Jurkat, Clone E6-1 (cell line): ENCODE measurements around the gene UNC5A.
"Not testable (repeated sequence)": the region's sequence is repeated elsewhere in the genome, so short reads cannot be mapped to it uniquely, and the experiment has no call there.

Experiments used
- DNase-seq: peaks from one replicate; pipeline ENCODE4 v3.0.0-alpha.2; 2011; ENCODE audit warnings: low read depth, low spot score
- H3K4me3 ChIP-seq: 2 replicates; pipeline ENCODE4 v1.5.1; 2011; ENCODE audit warnings: mild to moderate bottlenecking, low read length, control low read depth, moderate library complexity

Gene UNC5A

DNA sequence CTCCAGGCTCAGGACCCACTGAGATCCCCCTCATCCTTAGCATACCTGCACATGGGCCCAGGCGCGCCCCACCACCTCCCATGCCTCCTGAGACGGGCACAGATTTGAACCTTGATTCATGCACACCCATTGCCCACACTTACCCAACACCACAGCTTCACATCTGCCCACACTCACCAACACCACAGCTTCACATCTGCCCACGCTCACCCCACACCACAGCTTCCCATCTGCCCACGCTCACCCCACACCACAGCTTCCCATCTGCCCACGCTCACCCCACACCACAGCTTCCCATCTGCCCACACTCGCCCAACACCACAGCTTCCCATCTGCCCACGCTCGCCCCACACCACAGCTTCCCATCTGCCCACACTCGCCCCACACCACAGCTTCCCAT, 60.3 kb downstream of the UNC5A start:
- DNase-seq, H3K4me3 ChIP-seq: not testable (repeated sequence)

DNA sequence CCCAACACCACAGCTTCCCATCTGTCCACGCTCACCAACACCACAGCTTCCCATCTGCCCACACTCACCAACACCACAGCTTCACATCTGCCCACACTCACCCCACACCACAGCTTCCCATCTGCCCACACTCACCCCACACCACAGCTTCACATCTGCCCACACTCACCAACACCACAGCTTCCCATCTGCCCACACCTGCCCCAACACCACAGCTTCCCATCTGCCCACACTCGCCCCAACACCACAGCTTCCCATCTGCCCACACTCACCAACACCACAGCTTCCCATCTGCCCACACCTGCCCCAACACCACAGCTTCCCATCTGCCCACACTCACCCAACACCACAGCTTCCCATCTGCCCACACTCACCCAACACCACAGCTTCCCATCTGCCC, 62.2 kb downstream of the UNC5A start:
- DNase-seq, H3K4me3 ChIP-seq: not testable (repeated sequence)

DNA sequence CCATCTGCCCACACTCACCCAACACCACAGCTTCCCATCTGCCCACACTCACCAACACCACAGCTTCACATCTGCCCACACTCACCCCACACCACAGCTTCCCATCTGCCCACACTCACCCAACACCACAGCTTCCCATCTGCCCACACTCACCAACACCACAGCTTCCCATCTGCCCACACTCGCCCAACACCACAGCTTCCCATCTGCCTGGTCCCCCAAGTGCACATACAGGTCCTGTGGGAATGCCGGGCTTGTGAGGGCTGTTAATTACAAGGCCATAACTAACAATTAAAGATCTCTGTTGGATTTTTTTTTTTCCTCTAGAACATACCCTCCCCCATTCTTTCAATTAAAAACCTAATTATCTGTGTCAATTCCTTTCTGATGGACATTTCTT, 62.7 kb downstream of the UNC5A start:
- H3K4me3 ChIP-seq, DNase-seq: not testable (repeated sequence)

- no peak overlapping the region for H3K4me3 ChIP-seq
Observed at GRCh38 chr5:176873541-176874172, 63.3 kb downstream of the UNC5A start.

DNA sequence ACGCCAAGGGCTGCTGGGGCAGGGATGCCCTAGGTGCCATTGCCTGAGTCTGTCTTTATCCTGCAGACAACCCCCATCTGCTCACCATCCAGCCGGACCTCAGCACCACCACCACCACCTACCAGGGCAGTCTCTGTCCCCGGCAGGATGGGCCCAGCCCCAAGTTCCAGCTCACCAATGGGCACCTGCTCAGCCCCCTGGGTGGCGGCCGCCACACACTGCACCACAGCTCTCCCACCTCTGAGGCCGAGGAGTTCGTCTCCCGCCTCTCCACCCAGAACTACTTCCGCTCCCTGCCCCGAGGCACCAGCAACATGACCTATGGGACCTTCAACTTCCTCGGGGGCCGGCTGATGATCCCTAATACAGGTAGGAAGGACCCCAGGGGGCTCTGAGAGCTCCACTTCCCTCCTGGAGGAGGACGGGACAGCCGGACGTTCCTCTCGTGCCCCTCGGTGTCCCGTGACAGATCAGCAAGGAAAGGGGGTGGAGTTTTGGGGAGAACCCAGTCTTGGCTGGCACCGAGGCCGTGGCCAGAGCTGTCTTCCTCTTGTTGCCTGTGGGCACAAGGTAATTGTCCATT, 63.9 kb downstream of the UNC5A start:
- no peak for DNase-seq
- H3K4me3 ChIP-seq = no peak overlapping the region

More at GRCh38 chr5:176873541-176874172, 63.3 kb downstream of the UNC5A start:
- DNase-seq = no peak

- DNase-seq = no peak
- H3K4me3 ChIP-seq = no peak overlapping the region
Observed at GRCh38 chr5:176875014-176875550, 64.7 kb downstream of the UNC5A start.

- DNase-seq = peak; percentile 24
- no peak overlapping the region for H3K4me3 ChIP-seq
Observed at GRCh38 chr5:176875783-176876505, 65.6 kb downstream of the UNC5A start.

GRCh38 chr5:176876506-176877431, 66.4 kb downstream of the UNC5A start:
- no peak overlapping the region for H3K4me3 ChIP-seq
- DNase-seq = no peak

DNA sequence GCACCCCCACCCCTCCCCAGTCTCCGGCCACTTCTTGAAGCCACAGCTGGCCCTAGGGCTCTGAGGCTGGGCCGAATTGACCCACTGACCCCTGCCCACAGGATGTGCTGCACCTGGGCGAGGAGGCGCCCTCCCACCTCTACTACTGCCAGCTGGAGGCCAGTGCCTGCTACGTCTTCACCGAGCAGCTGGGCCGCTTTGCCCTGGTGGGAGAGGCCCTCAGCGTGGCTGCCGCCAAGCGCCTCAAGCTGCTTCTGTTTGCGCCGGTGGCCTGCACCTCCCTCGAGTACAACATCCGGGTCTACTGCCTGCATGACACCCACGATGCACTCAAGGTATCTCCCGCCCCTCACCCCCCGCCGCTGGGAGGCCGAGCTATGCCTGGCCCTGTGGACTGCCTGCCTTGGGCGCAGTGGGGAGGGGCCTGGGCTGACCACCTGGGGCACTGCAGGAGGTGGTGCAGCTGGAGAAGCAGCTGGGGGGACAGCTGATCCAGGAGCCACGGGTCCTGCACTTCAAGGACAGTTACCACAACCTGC, 67.5 kb downstream of the UNC5A start:
- no peak for DNase-seq
- no peak overlapping the region for H3K4me3 ChIP-seq

- no peak for DNase-seq
Observed at GRCh38 chr5:176878463-176878862, 68.1 kb downstream of the UNC5A start.

GRCh38 chr5:176878906-176879662, 68.7 kb downstream of the UNC5A start:
- no peak overlapping the region for H3K4me3 ChIP-seq
- DNase-seq = no peak

More at GRCh38 chr5:176878463-176878862, 68.1 kb downstream of the UNC5A start:
- no peak overlapping the region for H3K4me3 ChIP-seq

DNA sequence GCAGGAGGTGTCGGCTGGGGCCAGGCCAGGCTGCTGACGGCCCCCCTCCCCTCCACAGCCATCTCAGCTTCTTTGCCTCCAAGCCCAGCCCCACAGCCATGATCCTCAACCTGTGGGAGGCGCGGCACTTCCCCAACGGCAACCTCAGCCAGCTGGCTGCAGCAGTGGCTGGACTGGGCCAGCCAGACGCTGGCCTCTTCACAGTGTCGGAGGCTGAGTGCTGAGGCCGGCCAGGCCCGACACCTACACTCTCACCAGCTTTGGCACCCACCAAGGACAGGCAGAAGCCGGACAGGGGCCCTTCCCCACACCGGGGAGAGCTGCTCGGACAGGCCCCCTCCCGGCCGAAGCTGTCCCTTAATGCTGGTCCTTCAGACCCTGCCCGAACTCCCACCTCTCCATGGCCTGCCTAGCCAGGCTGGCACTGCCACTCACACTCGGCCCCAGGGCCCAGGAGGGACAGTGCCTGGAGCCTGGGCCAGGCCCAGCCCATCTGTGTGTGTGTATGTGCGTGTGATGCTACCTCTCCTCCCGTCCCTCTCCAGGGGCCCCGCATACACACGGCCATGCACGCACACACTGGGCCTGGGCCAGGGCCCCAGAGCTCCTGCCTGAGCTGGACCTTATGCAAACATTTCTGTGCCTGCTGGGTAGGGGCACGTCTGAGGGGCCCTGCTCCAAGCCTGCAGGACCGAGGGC, 69.5 kb downstream of the UNC5A start:
- DNase-seq = no peak
- H3K4me3 ChIP-seq = no peak overlapping the region

DNA sequence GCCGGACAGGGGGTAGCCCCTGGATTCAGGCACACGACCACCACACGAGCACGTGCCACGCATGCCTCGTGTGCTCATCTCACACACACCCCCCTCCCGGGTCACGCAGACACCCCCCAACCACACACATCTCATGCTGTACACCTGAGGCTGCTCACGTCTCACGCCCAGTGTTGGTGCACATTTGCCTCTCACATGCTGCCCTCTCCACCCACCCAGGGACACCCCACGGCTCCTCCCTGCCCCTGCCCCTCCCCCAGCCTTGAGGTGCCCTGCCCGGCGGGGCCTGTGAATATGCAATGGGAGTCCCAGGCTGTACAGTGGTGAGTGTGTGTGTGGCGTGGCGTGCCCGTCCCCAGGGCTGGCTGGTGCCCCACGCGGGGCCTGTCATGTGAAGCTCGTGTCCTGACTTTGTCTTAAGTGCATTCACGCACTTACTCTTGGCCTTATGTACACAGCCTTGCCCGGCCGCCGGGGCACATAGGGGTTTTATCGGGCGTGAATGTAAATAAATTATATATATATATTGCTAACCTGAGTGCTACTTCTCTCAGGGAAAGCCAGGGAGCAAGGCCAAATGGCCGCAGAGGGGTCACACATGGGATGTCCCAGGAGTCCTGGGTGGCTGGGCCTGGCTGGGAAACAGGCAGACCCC, 70.1 kb downstream of the UNC5A start:
- H3K4me3 ChIP-seq = no peak overlapping the region
- DNase-seq = no peak

DNA sequence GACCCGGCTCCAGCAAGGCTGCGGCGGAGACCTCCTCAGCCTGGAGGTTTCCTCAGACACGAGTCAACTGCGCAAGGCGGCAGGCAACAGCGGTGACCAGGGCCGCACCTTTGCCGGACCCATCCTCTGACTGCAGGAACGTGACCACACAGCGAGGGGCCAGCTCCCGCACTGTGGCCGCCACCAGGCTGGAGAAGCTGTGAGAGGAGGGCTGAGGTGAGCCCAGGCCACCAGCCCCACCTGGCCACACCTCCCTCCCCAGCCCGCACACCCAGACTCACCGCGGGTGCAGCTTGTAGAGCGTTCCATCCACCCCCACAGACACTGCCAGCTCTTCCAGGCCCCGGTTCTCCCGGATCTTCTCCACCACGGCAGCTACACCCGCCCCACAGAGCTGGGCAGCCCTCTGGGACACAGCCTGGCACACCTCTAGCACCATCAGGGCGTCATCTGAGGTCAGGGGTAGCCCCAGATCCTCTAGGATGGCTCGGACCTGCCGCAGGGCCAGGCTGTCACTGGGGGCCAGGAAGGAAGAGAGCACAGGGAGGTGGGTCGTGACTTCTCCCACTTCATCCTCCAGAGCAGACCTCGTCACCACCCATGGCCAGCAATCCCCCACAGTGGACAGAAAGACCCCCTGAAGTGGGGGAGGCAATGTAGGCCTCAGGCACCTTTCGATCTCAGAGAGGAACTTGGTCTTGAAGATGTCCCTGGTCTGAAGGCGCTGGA, 70.8 kb downstream of the UNC5A start:
- no peak for DNase-seq

GRCh38 chr5:176881816-176882566, 71.6 kb downstream of the UNC5A start:
- DNase-seq = no peak
- H3K4me3 ChIP-seq = no peak overlapping the region

More for the DNA sequence above, 70.8 kb downstream of the UNC5A start:
- H3K4me3 ChIP-seq = no peak overlapping the region

GRCh38 chr5:176882567-176882903, 72.2 kb downstream of the UNC5A start:
- H3K4me3 ChIP-seq = no peak overlapping the region
- DNase-seq = no peak
